Cardiac muscle cell (in vitro differentiated cells and primary cell): ENCODE results near the gene PTBP3. TPM values are rescaled to one million over a fixed set of nuclear protein-coding genes. Genes with fewer than 3 reads are reported as not detected.

ENCODE experiments used
- DNase-seq, 2 donors: peaks; one replicate each; pipeline versions ENCODE4 v3.0.0 to v3.0.0-alpha.2; 2010 to 2017; ENCODE audit warnings: low read depth in 1 of 2, low spot score in 1 of 2
- H3K27ac ChIP-seq: fragments of 200-600 bp; sonication (generic); 2 replicates; pipeline ENCODE4 v1.5.1; 2016
- H3K27me3 ChIP-seq: fragments of 200-600 bp; sonication (generic); 2 replicates; pipeline ENCODE4 v1.6.0; 2016; ENCODE audit warnings: control low read depth
- H3K36me3 ChIP-seq: fragments of 200-600 bp; sonication (generic); 2 replicates; pipeline ENCODE4 v1.5.1; 2016; ENCODE audit warnings: control low read depth
- H3K4me1 ChIP-seq: fragments of 200-600 bp; sonication (generic); 2 replicates; pipeline ENCODE4 v1.8.1; 2017; ENCODE audit warnings: low read depth, mild to moderate bottlenecking, mixed run types
- H3K4me3 ChIP-seq: fragments of 200-600 bp; sonication (generic); 2 replicates; pipeline ENCODE4 v1.5.1; 2016; ENCODE audit warnings: mild to moderate bottlenecking
- H3K9me3 ChIP-seq: fragments of 200-600 bp; sonication (generic); 2 replicates; pipeline ENCODE4 v1.5.1; 2017; ENCODE audit warnings: low read depth, mild to moderate bottlenecking, control low read depth
- polyA plus RNA-seq: library from polyadenylated mRNA; unstranded; fragments of >200 nt; fragmentation: Nextera tagmentation; extraction: Ambion mirVana; gene quantifications from 2 replicates; pipeline ENCODE4 v1.2.1, GENCODE V29; 2016
- total RNA-seq: library from RNA; depleted of rRNA; stranded (reverse); fragments of >200 nt; gene quantifications from 2 replicates; pipeline ENCODE4 v1.2.3, GENCODE V29; 2016
- TF ChIP-seq, protein P1 (sequence below): IDR thresholded peaks from 2 replicates; pipeline ENCODE4 v1.5.1; 2012; ENCODE audit warnings: low read depth, mild to moderate bottlenecking, low read length

Gene PTBP3
- total and polyA plus RNA-seq, 2 experiments from 2014 or later, result 6.2 to 15.5 TPM

- TF ChIP-seq, protein P1, sequence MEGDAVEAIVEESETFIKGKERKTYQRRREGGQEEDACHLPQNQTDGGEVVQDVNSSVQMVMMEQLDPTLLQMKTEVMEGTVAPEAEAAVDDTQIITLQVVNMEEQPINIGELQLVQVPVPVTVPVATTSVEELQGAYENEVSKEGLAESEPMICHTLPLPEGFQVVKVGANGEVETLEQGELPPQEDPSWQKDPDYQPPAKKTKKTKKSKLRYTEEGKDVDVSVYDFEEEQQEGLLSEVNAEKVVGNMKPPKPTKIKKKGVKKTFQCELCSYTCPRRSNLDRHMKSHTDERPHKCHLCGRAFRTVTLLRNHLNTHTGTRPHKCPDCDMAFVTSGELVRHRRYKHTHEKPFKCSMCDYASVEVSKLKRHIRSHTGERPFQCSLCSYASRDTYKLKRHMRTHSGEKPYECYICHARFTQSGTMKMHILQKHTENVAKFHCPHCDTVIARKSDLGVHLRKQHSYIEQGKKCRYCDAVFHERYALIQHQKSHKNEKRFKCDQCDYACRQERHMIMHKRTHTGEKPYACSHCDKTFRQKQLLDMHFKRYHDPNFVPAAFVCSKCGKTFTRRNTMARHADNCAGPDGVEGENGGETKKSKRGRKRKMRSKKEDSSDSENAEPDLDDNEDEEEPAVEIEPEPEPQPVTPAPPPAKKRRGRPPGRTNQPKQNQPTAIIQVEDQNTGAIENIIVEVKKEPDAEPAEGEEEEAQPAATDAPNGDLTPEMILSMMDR, result no peak
- DNase-seq, result no peak
- Histone ChIP-seq H3K27me3 (no peaks in the 10 kb centered on the region), H3K36me3 (no peaks in the 10 kb centered on the region), H3K27ac (no peak overlapping the region), H3K4me3 (no peak overlapping the region), H3K9me3 (no peaks in the 10 kb centered on the region), H3K4me1 (no peaks in the 10 kb centered on the region)
These were observed 164.1 kb downstream of the PTBP3 start for GRCh38 chr9:112169368-112169767.

DNA sequence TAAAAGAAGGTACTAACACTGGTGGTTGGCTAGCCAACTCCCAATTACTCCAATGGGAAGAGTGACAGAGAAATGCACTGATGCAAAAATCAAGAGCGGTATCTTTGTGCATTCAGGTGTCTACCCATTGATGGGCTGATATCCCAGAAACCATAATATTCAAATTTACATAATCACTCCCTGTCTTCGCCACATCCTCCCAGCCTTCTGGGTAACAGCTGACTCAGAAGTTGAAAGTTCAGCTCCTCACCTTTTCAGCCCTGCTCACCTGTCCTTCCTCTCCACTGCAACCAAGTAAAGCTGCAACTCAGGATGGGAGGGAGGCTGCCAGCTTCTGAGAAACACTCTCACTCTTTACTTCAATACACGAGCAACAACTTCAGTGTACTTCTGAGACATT is 165.2 kb downstream of the PTBP3 start:
- TF ChIP-seq, protein P1, result no peak
- no peak overlapping the region for H3K4me3 ChIP-seq

More for the DNA sequence above, 165.2 kb downstream of the PTBP3 start:
- H3K9me3 ChIP-seq, result no peaks in the 10 kb centered on the region
- no peak for DNase-seq
- no peaks in the 10 kb centered on the region for H3K36me3 ChIP-seq
- no peaks in the 10 kb centered on the region for H3K4me1 ChIP-seq
- H3K27me3 ChIP-seq, result no peaks in the 10 kb centered on the region
- H3K27ac ChIP-seq, result no peak overlapping the region

Other genes with a start within 250 kb of the PTBP3 start
- gene SUSD1, start 158.3 kb downstream of the PTBP3 start, total RNA-seq, result 13.2 and 15.2 TPM in 2 replicates
- 6.2 and 9.7 TPM in 2 replicates for gene SUSD1, start 158.3 kb downstream of the PTBP3 start, polyA plus RNA-seq
- gene HSDL2, start 46.5 kb upstream of the PTBP3 start, total RNA-seq, result 35.4 and 46.4 TPM in 2 replicates
- 43.8 and 58.1 TPM in 2 replicates for gene HSDL2, start 46.5 kb upstream of the PTBP3 start, polyA plus RNA-seq
- 10.9 and 20.1 TPM in 2 replicates for gene KIAA1958, start 153.2 kb upstream of the PTBP3 start, total RNA-seq
- 9.9 and 16.6 TPM in 2 replicates for gene KIAA1958, start 153.2 kb upstream of the PTBP3 start, polyA plus RNA-seq